Measurements from ENCODE around the gene STIP1.

GRCh38 chr11:64230171-64230984 lies 44.4 kb downstream of the STIP1 start, which contains the start of gene DNAJC4:
- TF ChIP-seq POLR2AphosphoS5 (IDR thresholded peaks at IDR 0.05; ENCODE audit: low read depth, low read length) (peak; percentile 84), JUND (IDR thresholded peaks at IDR 0.05) (no peak), CTCF (IDR thresholded peaks at IDR 0.05 in 2 of 3, conservative IDR thresholded peaks at IDR 0.05 in 1 of 3; ENCODE audit: borderline replicate concordance in 1 of 3, insufficient read depth in 1 of 3, low read depth in 2 of 3, low read length in 2 of 3) (no peak), POLR2A (IDR thresholded peaks at IDR 0.05; ENCODE audit: borderline replicate concordance, extremely low read depth, insufficient read depth, insufficient read length) (no peak), YY1 (IDR thresholded peaks at IDR 0.05; ENCODE audit: extremely low read depth, insufficient replicate concordance, low read depth, low read length) (peak; percentile 79), ZBTB33 (IDR thresholded peaks at IDR 0.05; ENCODE audit: extremely low read depth, insufficient replicate concordance, low read length) (peak; percentile 5), RAD21 (IDR thresholded peaks at IDR 0.05; ENCODE audit: low read depth) (no peak)

All from HCT116 (cell line).